GM21447 (cell line): ENCODE measurements around the gene NDUFA11.

Source experiments
- ATAC-seq: cut with Tn5 transposase; IDR thresholded peaks from one replicate; pipeline ENCODE4 v1.9.1; 2021; ENCODE audit not compliant: unreplicated experiment

NDUFA11 gene

GRCh38 chr19:5932609-5933262, 29.1 kb upstream of the NDUFA11 start:
- no peak for ATAC-seq

- no peak for ATAC-seq
Observed at GRCh38 chr19:5932146-5932545, 28.6 kb upstream of the NDUFA11 start.

- ATAC-seq, result no peak
Observed at GRCh38 chr19:5931251-5931650, 27.7 kb upstream of the NDUFA11 start.

GRCh38 chr19:5929625-5930024, 26.0 kb upstream of the NDUFA11 start:
- no peak for ATAC-seq

DNA sequence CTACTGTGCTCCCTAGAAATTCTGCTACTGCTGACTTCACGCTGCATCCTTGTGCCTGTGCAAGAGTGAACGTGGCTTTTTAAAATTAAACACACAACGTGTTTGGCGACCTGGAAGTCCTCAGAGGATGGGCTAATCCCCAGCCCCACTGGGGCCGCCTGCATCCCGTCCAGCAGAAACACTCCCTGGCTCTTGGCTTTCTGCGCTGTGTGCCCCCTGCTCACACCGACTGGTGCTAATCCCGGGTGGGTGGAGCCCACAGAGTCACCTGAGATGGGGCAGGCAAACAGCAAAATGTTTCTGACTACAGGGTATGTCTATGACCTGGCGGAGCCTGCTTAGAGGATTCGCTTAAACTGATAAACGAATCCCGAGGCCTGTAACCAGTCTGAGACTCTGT, 25.6 kb upstream of the NDUFA11 start:
- no peak for ATAC-seq

GRCh38 chr19:5927441-5927821, 23.8 kb upstream of the NDUFA11 start:
- peak; percentile 54 for ATAC-seq

DNA sequence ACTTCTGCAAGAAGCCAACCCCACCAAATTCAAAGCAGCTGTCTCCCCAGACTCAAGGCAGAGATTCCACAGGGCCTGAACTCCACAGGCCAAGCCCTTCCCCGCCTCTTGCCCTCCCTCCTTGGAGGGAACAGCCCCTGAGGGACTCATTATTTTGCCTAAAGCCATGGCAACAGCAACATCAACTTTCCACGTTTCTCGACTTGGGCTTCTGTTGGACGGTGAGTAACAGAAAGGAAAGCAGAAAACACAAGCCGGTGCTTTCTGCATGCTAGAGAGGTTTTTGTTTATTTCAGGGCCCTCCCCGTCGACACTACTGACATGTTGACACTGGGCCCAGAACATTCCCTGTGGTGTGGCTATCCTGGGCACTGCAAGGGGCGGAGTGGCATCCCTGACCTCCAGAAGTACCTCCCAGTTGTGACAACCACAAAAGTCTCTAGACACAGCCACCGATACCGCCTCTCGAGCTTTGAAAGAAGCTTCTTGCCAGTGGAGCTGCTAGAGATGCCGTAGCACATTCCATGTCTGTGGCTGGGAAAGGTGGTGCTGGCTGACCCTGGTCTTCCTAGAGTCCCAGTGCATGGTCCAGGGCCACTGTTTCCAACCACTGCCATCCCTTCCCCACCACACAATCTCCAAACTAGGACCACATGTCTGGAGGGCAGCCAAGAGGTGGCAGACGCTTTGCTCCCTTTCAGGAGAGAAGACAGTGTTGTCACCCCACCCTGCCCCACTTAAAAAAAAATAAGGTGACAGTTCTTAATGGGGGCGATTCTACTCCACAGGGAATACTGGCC, 23.3 kb upstream of the NDUFA11 start:
- ATAC-seq, result no peak

GRCh38 chr19:5925830-5926427, 22.3 kb upstream of the NDUFA11 start:
- no peak for ATAC-seq

DNA sequence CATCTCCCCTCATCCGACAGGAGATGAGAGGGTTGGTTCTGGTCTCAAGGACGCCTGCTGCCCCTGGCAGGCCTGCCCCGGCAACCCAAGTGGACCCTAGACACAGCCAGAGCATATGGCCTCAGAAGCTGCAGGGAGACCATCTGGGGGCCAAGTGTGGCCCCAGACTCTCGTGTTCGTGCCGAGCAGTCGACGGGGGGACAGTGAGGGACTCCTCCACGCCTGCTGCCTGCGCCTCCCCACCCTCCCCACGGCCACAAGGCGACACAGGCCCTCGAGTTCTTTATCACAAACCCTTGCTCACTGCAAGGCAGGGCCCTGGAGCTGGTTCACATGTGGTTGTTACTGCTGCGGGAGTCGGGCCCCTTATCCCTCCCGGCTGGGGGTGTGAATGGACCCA, 19.8 kb upstream of the NDUFA11 start:
- no peak for ATAC-seq

GRCh38 chr19:5922161-5922545, 18.6 kb upstream of the NDUFA11 start:
- no peak for ATAC-seq

DNA sequence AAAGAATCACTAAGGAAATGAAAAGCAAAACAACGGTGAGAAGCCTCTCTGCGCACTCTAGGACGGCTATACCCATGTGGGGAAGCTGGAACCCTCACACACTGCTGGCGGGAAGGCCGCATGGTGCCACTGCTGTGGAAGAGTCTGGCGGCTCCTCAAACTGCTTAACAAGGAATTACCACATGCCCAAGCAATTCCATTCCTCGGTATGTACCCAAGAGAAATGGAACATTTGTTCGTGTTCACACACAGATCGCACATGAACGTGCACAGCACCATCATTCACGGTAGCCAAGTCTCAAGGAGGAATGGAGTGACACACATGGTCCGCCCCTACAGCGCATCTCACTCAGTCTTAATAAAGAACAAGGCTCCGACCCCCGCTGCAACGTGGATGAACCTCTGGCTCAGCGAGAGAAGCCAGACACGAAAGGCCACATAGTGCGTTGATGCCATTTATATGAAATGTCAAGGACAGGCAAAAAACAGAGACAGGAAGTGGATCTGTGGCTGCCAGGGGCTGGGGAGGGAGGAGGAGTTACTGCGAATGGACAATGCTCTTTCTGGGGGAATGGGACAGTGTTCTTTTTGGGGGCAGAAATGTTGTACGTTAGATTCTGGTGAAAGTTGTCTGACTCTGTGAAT, 18.0 kb upstream of the NDUFA11 start:
- no peak for ATAC-seq

GRCh38 chr19:5918463-5919079, 15.0 kb upstream of the NDUFA11 start:
- ATAC-seq, result no peak

DNA sequence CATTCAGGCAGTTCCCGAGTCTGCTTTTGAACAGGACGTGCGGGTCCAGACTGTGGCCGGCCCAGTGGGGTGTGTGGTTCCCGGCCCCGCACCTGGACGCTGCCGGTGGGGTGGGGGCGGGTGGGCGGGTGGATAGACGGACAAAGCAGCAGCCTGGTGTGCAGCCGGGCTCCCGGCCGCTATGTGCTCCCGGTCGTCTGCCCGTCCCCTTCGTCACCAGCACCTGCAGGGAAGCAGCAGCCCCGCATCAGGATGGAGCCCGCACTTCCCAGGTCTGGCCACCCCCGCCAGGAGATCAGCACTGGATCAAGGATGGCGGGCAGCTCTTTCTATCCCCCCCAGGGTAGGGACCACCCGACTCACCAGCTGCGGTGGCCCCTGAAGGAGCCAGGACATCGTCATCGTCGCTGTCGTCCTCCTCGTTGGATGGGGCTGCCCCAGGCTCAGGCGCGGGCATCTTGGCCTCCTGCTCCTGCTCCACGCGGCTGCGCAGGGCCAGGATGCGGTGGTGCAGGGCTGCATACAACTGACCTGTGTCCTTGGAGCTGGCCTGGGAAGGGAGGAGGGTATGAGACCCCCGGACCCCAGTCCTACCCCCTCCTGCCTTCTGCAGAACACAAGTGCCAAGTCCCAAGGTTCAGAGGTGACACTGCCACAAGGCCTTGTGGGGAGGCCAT, 14.0 kb upstream of the NDUFA11 start:
- no peak for ATAC-seq

DNA sequence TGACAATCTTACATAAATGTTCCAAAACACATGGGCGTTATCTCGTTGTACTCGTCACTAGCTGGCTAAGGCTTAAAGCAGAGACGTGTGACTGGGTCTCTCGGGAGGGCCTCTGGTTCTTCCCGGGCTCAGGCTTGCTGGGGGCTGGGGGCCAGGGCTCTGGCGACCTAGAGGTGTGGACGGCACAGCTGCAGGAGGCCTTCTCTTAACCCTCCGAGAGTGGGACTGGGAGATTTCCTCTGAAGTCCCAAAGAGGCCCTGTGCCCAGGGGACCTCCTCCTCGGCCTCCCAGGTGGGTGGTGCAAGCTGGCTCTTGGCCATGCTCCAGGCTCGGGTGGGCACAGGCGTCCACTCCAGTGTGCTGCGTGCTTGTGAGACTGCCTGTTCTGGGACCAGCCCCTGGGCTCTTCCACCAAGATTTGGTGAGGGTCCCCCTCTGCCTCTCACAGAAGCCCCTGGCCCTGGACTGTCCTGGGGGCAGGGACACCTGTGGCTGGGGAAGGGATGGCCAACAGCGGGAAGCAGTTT, 12.7 kb upstream of the NDUFA11 start:
- no peak for ATAC-seq

GRCh38 chr19:5915782-5916165, 12.2 kb upstream of the NDUFA11 start:
- no peak for ATAC-seq

GRCh38 chr19:5914946-5915781, 11.6 kb upstream of the NDUFA11 start:
- ATAC-seq, result no peak

DNA sequence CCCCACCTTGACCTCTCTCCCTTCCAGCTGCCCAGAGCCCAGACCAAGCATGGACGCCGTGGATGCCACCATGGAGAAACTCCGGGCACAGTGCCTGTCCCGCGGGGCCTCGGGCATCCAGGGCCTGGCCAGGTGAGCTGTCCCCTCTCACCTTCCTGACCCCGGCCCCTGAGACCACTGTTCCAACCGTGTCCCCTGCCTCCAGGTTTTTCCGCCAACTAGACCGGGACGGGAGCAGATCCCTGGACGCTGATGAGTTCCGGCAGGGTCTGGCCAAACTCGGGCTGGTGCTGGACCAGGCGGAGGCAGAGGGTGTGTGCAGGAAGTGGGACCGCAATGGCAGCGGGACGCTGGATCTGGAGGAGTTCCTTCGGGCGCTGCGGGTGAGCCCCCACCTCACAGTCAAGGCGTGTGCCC, 10.8 kb upstream of the NDUFA11 start:
- ATAC-seq, result no peak

- ATAC-seq, result no peak
Observed at GRCh38 chr19:5913739-5914357, 10.3 kb upstream of the NDUFA11 start, which contains the start of gene CAPS. Gene CAPS, plus strand, starts transcription at chr19:5914254. Its CDS starts 153 bp downstream, at chr19:5914407.

DNA sequence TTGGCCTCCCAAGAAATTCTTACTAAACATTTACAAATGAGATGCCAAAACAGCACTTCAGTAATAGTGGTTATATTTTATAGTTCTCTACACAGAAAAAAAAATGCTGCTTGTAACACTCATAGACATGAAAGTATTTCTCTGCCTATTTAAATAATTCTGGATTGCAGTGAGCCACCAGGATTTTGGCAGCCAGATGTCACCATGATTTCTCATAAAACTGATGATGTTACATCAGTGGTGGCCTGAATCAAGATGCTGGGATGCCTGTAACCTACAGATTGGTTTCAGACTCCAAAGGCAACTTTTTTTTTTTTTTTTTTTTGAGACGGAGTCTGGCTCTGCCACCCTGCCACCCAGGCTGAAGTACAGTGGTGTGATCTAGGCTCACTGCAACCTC, 7.8 kb upstream of the NDUFA11 start:
- ATAC-seq, result no peak
